GM18873 (cell line): Measurements from ENCODE around the gene FAM53B.

Experiments used
- ATAC-seq: cut with Tn5 transposase; IDR thresholded peaks from one replicate; pipeline ENCODE4 v1.9.1; 2021; ENCODE audit warnings: mild to moderate bottlenecking, moderate library complexity, moderate number of reproducible peaks; ENCODE audit not compliant: unreplicated experiment, low FRiP score

FAM53B gene

DNA sequence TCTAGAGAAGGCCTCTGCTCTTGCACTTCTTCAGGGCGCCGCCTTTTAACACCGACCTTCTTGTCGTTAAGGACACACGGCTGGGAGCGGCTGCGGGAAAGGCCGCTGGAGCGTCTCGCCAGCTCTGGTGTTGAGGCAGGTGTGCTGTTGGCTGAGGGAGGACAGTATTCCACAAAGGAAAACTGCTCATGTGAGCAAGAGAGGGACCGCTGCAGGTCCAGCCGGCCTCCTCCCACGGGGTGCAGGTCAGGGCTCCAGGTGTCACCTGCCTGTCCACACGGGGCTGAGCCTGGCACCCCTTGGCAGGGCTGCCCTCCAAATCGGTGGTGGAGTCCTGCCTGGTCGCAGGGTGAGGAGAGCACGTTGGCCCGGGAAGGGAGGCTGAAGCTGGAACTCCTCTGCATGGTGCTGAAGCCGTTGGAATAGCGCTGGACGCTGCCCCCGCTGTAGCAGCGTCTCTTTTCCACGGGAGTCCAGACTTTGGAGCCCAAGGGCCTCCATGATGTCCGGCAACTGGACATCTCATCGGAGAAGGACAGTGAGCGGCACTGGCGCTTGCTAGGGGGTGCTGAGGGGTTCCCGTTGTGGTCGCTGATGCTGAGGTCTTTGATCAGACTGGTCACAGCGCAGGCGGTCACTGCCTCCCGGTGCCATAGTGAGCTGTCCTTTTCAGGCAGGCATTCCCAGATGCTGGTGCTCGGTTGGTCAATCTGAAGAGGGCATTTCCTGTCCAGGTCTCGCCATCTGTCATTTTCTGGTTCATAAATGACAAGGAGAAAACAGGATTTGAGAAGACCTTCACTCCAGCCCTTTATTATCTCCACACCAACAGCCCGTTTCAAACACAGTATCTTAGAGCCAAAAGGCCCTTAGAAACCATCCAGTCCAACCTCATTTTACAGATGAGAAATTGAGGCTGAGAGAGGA is 62.3 kb downstream of the FAM53B start:
- no peak for ATAC-seq

DNA sequence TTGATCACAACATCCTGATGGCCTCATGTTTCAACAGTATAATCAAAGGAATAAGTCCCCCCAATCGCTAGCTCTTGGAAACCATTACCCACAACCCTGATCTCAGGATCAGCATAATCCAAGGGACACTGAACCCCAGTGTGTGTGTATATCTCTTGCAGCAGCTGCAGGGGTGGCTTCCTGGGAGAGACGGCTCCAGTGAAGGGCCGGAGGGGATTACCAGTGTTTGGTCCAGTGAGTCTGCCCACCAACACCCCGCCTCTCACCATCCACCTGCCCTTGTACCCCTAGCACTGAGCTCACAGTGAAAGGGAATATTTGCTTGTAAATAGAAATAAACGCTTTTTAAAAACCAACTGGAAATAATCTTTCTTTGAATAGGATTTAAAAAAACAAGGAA is 63.1 kb downstream of the FAM53B start:
- no peak for ATAC-seq

DNA sequence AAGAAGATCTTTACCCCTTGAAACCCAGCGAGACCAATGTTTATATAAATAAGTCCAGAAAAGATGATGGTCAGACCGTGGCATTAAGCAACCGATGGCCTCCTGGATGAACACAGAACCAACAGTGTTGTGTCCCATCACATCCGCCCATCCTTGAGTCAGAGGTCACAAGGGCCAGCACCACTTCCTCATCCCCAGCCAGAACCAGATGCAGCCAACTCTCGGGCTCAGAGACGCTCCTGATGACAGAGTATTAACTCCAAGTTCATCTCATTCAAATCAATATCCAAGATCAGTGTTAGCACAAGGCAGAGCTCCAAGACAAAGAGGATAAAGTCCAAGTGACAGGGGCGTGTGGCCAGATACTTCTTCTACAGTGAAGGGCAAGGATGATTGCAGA is 63.5 kb downstream of the FAM53B start:
- no peak for ATAC-seq

DNA sequence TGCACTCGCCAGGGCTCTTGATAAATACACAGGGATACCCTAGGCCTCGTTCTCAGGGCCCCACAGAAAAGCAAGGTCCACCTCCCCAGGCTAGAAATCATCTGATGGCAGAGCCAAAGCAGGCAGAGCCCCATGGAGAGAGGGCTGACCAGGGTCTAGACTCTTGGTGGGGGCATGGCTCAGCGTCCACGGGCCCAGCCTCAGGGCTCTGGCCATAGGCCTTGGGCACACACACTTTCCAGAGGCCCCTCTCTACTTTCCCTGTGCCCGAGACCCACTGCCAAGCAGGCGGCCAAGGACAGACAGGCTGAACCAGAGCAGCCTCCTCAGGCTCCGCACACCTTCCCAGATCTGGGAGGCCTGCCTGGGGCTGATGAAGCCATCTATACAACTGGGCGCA is 64.8 kb downstream of the FAM53B start:
- no peak for ATAC-seq

DNA sequence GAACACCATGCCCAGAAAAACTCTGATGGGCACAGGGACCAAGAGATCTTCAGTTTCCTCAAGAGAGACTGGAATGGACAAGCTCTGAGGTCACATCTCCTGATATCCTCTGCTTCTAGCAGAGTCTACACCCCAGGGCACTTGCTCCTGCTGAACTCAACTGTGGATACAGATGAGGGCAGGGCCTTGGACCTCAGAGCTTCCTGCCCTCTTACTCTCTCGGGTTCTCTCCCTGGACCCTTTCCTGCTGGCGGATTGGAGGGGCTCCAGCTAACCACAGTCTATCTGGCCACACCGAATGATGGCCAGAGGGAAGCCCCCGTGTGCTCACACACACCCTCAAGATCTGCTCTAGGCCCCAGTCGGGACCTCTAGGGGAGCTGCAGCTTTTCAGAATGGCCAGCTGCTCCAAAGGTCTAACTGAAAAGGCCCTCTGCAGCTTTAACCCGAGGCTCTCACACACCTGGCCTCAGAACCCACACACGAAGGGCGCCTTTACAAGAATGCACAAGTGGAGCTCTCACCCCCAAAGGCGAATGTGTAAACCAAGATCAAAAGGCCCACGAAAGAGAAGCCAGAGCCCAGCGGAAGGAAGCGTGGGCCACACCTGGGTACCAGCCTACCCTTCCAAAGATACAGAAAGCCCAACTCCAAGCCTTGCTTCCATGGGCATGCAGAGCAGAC is 65.5 kb downstream of the FAM53B start:
- no peak for ATAC-seq

DNA sequence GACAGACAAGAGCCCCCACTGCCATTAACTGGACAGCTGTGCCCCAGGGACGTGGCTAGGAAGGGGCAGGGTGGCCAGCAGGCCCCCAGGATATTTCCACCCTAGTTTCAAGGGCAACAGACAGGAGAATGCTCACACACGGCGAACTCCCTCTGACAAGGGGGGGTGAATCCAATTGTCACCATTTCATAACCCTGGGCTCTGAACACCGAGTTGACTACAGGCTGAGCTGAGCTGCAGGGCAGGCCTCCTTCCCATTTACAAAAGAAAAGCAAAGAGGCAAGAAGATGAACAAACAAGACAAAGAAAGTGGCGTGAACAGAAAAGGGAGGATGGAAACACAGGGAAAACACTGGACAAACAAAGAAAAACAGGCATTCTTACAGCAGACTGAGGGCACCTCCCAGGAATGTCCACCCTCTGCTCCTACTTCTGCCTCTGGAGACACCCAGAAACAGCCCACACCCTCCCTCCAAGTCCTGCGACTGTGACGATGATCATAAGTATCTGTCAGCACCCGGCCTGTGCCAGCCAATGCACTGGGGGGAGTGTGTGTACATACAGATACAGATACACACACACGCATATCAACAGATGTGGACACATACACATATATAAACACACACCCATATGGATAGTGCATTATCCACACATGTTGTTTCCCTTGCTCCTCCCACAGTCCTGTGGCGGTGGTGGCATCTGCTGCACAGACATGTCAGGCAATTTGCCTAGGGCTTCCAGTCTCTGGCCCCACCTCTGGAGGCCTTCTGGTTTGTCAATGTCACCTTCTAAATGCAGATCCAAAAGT is 66.2 kb downstream of the FAM53B start:
- no peak for ATAC-seq

DNA sequence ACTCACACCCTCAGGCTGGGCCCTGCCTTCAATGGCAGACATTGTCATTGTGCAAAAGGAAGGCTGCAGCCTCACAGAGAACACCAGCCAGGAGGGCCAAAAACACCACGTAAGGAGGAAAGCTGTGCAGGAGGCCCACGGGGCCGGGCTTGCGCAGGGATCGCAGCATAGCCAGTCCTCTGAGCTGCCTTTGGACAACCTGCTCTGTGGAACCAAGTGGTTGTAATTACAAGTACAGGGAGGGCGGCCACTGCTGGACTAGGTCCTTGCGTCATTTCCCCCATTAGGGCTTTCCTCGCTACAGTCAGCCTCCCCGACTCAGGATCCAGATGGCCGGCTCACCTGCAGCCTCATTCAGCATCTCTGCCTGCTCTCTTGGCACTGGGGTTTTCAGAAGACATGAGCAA is 66.9 kb downstream of the FAM53B start:
- no peak for ATAC-seq

DNA sequence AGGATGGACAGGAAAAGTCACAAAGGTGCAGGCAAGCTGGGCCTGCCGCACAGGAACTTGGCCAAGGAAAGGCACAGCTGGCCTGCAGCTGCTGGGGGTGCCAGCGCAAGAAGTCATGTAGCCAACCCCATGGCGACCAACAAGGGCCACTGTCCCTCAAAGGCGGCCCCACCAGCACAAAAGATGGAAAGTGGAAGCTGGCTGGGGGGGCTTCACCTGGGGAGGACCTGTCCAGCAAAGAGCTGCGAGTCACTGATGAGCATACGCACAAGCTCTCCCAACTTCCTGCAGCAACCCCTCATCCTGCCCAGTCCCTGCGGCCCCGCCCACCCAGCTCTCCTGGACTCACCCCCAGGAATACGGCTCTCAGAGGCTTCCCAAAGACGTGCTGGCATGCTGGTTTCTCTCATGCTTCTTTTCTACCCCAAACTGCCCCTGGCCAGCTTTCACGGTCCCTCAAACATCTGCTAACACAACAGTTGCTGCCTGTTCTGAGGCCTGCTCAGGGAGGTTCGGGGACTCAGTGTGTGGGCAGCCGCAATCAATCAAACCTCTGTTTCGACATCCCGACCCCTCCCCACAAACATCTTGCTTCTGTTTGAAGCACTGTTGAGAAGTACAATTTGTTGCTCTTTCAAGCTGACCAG is 67.6 kb downstream of the FAM53B start:
- ATAC-seq: no peak

DNA sequence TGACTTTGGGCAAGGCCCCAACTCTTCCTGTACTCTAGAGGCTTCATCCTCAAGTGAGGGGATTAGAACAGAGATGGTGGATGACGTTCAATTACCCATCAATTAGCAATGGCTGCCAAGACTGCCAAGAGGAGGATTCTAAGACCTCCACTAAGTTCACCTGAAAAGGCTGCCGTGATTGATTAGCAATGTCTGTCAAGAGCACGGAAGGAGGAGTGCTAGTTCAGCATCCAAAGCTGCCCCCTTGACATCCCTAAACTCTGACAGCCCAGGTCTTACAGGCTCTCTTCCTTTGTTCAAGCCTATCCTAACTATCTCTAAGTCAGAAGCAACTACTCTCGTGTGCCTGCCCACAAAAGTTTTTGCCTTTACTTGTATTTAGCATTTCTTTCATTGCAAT is 68.4 kb downstream of the FAM53B start:
- ATAC-seq: no peak

DNA sequence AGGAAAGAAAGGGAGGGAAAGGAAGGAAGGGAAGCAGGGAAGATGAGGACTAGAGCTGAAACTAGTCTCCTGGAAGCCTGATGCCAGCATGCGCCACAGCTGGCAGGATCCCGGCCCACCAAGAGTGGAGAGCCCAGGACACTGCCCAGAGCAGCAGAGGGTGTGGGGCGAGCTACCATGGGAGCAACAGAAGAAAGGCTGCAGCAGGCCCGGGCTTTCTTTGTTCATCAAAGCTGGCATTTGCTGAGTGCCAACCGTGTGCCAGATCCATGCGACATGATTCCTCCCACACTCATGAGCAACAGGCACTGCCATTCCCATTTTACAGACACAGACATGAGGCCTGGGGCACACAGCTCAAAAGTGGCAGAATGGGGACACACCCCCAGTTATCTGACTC is 68.9 kb downstream of the FAM53B start:
- ATAC-seq: no peak

DNA sequence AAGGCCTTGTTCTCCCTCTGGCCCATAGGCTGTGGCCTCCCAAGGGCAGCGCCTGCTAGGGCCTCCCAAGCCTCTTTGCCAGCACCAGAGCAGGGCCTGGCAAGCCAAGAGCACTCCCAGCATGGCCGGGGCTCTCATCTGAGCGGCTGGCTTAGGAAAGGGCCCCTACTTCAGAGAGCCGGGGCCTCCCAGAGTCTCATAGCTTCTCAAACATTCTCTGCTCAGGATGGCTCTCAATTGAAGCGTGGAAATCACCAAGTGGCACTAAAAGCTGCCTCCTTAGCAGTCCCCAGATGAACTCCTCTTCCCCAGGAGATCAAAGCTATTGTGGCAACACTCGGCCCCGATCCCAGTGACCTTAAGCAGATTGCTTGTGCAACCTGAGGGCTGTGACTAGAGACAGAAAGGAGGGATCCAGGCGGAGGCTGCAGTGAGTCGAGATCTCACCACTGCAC is 69.4 kb downstream of the FAM53B start:
- ATAC-seq: no peak

DNA sequence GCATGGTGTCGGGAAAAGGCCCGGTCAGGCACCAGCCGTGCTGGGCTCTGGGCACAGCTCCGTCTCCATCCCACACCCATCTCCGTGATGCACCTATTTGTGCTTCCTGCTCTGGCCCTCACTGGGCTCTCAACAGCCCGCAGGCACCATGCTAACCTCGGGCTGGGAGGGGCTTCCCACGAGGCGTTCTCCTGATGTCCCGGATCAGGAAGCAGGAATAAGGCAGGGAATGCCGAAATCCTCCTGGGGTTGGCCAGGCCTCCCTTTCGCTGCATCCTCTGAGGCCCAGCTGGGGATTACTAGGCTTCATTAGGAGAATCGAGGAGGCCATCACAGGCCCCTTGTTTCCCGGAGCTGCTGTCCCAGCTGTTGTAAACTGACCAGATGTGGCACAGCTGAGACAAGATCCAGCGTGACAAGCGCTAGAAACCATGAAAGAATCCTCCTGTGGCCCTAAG is 72.0 kb downstream of the FAM53B start:
- ATAC-seq: no peak

DNA sequence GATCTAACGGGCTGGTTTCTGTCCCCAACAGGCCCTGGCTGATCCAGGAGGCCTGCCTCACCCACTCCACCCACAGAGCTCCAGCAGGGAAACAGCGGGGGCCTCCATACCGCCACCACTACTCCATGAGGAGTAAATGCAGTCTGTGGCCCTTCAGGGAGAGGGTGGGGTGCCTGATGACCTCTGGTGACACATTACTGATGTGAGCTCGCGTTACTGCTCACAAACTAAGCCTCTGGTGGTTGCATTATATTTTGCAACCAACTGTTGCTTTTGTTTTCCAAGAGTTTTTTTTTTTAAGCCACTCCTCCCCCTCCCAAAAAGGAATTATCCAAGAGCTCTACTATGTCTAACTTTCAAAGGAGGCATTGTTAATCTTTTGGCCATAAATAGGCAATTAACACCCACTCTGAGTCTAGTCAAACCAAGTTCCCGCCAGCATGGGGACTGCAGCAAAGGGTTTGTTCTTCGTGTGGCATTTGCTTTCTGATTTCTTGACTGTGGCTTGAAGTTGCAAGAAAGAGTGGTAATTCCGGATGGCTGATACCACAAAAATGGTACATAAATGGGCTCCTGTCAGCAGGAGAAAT is 72.6 kb downstream of the FAM53B start:
- ATAC-seq: no peak

DNA sequence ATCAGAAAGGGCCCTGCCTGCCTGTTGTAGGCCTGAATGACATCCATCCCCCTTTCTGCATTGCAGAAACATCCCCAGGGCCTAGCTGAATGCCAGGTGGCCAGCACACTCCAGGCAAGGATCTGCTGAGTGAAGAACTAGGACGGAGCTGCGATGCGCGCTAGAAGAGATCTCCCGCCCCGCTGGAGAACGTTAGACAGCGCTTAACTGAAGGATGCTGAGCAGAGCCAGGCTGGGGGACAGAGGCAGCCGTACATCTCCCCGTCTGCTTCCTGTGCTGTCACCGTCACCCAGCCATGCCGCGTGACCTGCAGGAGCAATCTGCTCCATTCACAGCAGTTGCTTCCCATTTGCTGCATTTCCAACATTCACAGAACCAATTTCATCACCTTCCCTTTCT is 73.3 kb downstream of the FAM53B start:
- no peak for ATAC-seq

DNA sequence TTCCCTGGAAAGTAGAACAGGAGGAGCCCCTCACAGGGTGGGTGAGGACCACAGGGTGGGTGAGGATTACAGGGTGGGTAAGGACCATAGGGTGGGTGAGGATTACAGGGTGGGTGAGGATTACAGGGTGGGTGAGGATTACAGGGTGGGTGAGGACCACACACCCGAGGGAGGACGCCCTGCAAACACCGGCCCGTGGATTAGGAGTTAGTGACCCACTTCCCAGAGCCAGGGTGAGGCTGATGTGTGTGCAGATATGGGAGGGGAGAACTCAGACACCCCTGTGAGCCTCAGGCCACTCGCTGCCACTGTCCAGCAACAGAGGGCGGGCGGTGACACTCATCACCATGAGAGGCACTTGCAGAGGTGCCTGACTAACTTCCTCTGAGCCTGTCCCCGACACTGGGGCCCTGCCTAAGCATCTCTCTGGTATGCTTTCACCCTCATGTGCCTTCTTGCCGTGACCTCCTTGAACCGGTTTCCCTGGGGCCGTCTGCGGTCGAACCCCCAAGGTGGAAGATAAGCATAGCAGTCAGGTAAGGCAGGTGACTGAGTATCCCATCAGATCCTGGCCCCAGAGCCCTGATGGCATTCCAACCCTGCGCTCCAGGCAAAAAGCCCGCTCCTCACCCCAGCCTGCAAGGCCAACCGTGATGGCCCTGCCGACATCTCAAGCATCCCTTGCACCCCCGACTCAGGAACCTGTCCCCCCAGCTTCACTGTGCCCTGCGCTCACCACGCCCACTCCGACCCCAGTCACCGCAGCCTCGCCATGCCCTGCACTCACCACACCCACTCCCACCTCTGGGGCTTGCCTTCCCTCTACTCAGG is 74.1 kb downstream of the FAM53B start:
- no peak for ATAC-seq

DNA sequence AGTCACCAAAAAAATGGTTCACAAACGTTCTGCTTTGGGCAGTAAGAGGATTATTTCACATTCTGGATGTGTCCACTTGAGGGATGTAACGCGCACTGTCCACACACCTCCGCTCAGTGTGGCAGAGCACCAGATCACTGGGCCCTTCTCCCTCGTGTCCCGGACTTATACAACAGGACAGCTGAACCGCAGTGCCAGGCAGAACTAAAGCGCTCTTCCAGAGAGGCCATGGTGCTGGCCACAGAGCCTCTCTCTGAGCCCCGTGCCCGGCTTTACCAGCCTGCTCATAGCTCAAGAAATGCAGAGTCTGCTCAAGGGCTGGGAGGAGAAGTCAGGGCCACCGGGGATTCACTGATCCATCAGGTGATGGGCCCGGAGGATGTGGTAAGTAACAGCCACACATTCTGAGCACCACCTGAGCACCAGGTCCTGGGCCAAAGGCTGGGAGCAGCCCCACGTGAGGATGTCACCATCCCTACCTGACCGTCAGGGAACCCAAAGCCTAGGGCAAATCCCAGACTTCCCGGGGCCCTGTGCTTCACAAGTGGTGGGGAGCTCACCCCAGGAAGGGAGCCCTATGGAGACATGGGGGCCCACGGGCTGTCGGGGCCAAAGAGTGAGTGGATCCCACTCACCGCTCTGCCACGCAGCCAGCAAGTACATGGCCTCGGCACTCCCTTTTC is 74.9 kb downstream of the FAM53B start:
- no peak for ATAC-seq

DNA sequence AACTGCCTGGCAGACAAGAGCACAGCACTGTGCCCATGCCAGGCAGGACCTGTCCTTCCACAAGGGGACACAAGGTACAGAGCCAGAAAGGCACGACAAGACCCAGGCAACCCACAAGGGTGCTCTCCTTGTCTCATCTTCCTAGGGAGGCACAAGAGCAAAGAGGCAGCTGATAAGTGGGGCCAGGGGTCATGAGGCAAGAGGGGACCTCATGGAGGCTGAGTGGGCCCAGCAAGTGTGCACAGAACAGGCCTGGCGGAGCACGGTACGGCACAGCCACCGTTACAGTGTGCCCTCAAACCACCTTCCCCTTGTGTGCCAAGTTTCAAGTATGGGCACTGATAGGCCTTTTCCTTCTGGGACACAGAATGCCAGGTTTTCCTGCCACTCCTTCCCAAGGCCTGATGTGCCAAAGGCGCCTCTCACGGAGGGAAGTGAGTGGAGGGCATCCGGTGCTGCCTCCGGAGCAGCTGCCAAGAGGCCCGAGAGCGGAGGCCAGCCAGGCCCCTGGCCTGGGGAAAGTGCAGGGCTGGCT is 75.6 kb downstream of the FAM53B start:
- ATAC-seq: no peak
